PFSK-1 (cell line): ENCODE data around the gene ZNF497.
A peak's percentile ranks its signal among the peaks of the same experiment; 100 is the strongest.

Experiments
- FOXP2 ChIP-seq: optimal IDR thresholded peaks from 2 replicates; pipeline ENCODE3; 2011; ENCODE audit warnings: borderline replicate concordance, control low read depth, inconsistent platforms; ENCODE audit not compliant: insufficient read depth; ENCODE audit errors: extremely low read length, extremely low read depth
- POLR2AphosphoS5 ChIP-seq: IDR thresholded peaks from 2 replicates; pipeline ENCODE4 v1.6.1; 2012; ENCODE audit warnings: low read depth, mild to moderate bottlenecking, control low read depth, low read length, moderate library complexity
- SIN3A ChIP-seq: IDR thresholded peaks from 2 replicates; pipeline ENCODE4 v1.6.1; 2012; ENCODE audit warnings: mild to moderate bottlenecking, low read length, moderate library complexity, borderline replicate concordance; ENCODE audit not compliant: insufficient read depth
- TAF1 ChIP-seq: IDR thresholded peaks from 2 replicates; pipeline ENCODE4 v1.6.1; 2012; ENCODE audit warnings: low read length, control low read depth, borderline replicate concordance; ENCODE audit not compliant: insufficient read depth
- TF ChIP-seq, protein P1 (sequence below), 2 experiments: IDR thresholded peaks; 2 replicates each; pipeline versions ENCODE4 v1.6.1 to v1.8.0; 2011 to 2012; ENCODE audit warnings: low read depth in 2 of 2, low read length in 2 of 2, control low read depth in 1 of 2, inconsistent platforms in 1 of 2, mild to moderate bottlenecking in 1 of 2, moderate library complexity in 1 of 2; ENCODE audit not compliant: insufficient read depth in 1 of 2

The ZNF497 gene

DNA sequence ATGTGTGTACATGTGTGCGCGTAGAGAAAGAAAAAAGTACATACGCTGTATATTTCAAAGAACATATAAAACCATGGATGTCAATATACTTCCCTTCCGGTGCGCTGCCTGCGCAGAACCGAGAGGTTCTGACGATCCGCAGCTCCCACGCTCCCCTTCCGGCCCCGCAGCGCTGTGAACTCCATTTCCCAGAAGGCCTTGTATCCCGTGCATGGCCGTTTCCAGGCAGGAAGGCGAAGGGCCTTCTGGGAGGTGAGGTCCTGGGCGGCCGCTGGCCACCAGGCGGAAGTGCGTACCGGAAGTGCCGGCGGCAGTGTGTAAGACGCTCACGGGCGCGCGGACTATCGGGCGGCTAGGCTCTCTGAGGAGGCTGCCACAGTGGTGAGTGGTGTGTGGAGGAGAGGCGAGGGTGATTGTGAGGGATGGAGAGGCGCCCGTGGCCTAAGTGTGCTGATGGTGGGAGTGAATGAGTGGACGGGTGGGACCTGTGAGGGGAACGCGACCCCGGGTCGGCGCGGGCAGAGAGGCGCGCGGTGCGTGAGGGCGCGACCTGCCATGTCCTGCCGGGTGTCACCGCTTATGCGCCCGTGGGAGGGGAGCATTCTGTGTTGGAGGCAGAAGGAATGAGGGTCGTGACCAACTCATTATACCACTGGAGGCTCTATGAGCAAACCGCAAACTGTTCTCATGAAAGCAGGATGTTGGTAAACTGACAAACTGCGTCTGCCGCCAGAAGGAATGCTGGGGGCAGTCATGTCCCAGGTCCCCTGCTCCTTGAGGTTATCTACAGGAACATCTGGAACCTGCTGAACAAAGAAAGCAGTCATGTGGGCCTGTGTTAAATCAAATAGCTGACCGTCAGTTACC is 57.3 kb downstream of the ZNF497 start, which contains the start of gene ERVK3-1:
ERVK3-1 (plus strand) TSS at position 313 of the 867 bp plus-strand sequence. CDS start 6,792 bp downstream, outside the sequence.
- 0 out of 2 replicates have a peak, but pooled peaks have one; percentile 56 for TF ChIP-seq SIN3A
- TF ChIP-seq TAF1 = peak; percentile 91
- peak; percentile 94 for TF ChIP-seq POLR2AphosphoS5
- TF ChIP-seq, protein P1, sequence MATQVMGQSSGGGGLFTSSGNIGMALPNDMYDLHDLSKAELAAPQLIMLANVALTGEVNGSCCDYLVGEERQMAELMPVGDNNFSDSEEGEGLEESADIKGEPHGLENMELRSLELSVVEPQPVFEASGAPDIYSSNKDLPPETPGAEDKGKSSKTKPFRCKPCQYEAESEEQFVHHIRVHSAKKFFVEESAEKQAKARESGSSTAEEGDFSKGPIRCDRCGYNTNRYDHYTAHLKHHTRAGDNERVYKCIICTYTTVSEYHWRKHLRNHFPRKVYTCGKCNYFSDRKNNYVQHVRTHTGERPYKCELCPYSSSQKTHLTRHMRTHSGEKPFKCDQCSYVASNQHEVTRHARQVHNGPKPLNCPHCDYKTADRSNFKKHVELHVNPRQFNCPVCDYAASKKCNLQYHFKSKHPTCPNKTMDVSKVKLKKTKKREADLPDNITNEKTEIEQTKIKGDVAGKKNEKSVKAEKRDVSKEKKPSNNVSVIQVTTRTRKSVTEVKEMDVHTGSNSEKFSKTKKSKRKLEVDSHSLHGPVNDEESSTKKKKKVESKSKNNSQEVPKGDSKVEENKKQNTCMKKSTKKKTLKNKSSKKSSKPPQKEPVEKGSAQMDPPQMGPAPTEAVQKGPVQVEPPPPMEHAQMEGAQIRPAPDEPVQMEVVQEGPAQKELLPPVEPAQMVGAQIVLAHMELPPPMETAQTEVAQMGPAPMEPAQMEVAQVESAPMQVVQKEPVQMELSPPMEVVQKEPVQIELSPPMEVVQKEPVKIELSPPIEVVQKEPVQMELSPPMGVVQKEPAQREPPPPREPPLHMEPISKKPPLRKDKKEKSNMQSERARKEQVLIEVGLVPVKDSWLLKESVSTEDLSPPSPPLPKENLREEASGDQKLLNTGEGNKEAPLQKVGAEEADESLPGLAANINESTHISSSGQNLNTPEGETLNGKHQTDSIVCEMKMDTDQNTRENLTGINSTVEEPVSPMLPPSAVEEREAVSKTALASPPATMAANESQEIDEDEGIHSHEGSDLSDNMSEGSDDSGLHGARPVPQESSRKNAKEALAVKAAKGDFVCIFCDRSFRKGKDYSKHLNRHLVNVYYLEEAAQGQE (IDR thresholded peaks at IDR 0.05; ENCODE audit: insufficient read depth in 1 of 2, low read depth in 2 of 2, low read length in 2 of 2) = peak in 1 of 2 experiments; percentile 48; a peak in 1 of 4 replicates
- peak; percentile 92 for TF ChIP-seq FOXP2

DNA sequence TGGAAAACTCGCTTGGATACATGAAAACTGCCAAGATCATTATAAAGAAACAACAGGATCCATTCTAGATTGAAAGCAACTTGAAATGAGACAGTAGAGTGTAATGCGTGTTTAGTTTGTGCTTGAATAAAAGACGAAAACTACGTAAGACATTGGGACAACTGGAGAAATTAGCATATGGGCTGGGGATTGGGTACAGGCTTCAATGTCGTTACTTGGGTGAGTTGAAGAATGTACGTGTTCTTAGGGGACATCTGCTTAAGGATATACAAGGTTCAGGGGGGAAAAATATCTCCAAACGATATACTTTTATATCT is 57.8 kb downstream of the ZNF497 start:
- TF ChIP-seq TAF1 (no peak), POLR2AphosphoS5 (no peak), SIN3A (no peak), FOXP2 (no peak)
- TF ChIP-seq, protein P1 (IDR thresholded peaks at IDR 0.05; ENCODE audit: insufficient read depth in 1 of 2, low read depth in 2 of 2, low read length in 2 of 2) = no peak
